ENCODE measurements around the gene DDIT3.
"Not testable (repeated sequence)": the region's sequence is repeated elsewhere in the genome, so short reads cannot be mapped to it uniquely, and the experiment has no call there.

Gene DDIT3

DNA sequence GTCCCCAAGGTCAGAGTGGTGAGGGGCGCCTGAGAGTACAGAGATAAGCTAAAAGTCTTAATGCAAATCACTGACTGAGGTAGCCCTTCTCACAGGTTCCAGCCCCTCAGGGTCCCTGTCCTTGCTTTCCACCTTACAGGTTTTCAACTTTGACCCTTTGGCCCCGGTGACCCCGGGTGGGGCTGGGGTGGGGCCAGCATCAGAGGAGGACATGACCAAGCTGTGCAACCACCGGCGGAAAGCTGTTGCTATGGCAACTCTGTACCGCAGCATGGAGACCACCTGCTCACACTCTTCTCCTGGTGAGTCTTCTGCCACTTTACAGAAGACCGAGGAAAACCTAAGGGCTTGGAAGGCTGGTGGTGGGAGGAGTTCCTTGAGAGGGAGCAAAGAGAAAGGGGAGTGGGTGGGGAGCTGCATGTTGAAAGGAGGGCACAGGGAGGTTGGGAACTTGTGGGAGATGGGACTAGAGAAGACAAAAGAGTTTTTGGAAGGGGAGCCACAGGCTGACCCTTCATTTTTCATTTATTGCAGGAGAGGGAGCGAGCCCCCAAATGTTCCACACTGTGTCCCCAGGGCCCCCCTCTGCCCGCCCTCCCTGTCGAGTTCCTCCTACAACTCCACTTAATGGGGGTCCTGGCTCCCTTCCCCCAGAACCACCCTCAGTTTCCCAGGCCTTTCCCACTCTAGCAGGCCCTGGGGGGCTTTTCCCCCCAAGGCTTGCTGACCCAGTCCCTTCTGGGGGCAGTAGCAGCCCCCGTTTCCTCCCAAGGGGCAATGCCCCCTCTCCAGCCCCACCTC is 4.7 kb upstream of the DDIT3 start:
- DNase-seq = no peak

- DNase-seq = no peak
These were observed 3.6 kb upstream of the DDIT3 start for GRCh38 chr12:57523706-57524614.

DNA sequence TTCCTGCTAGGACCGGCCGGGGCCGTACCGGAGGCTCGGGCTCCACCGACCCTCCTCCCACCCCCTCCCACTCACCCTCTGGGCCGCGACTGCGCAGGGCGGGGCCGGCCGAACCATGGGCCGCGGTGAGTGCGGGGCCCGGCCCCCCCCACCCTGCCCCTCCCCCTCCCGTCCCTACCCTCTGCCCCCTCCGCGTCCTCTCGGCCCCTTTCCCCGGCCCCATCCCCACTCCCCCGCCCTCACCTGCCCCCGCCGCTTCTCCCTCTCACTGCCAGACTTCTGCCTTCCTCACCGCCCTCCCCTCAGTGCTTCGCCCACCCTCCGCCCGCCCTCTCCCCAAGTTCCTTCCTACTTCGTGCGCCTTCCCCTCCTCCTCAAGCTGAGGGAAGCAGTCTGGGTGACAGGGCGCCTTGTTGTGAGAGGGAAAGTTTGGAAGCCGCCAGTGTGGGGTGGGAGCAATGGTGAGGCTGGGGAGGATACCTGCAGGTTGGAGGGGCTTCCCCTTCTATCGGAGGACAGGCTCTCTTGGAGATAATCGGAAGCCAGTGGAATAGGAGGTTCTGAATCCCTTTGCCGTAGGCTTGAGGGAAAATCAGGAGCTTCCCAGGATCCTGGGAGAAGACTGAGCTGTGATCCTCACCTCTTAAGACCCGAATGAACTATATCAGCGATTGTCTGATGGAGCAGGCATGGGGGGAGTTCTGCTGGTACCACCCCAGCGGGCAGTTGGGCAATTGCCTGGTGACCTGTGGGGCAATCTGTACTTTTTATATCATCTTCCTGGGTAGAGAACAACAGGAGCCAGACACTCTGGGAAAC is 2.8 kb upstream of the DDIT3 start:
- DNase-seq = peak; percentile 85

DNA sequence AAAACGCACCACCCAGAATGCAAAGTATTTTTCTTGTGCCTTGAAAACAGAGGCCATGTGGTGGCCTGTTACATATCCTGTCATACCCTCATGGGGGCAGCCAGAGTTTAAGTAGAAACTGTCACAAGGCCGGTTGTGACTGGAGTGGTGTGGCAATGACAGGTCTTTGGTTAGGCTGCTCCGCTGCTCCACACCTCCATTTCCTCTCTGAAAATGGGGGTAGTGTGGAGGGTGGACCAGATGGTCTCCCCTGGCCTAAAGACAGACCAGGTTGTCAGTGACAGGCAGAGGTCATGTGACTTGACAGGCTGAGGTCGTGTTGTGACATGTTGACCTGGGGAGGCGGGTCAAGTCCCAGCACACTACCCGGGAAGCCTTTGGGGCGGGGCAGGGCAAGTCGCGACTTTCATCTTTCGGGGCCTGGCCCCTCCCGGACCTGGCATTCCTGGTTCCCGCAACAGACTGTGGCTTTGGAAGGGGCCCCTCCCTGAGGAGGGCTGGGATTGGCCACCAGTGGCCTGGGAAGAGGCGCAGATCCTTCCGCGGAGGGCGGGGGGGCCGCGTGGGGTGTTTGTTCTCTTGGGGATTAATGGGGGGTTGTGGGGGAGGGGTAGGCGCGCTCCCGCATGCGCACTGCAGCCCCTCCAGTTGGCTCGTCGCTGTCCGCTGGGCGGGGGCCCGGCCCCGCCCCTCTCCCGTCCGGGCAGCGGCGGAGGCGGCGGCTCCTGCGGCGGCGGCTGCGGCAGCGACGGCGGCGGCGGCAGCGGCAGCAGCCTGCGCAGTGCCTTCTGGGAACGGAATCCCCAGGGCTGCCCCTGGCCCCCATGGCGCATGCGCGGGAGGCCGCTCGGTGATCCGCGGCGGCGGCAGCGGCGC is 1.9 kb upstream of the DDIT3 start, which contains the start of gene MBD6:
Gene MBD6, plus strand, starts transcription at position 814 of the 876 bp plus-strand sequence. CDS start 1,480 bp downstream, outside the sequence.
- peak; percentile 92 for DNase-seq

GRCh38 chr12:57521525-57522010 is 1.3 kb upstream of the DDIT3 start:
- DNase-seq = peak; percentile 68

- peak; percentile 70 for DNase-seq
These were observed 590 bp downstream of the DDIT3 start for GRCh38 chr12:57519796-57520052.

- peak; percentile 51 for DNase-seq
These were observed 1.2 kb downstream of the DDIT3 start for GRCh38 chr12:57518920-57519795.

- no peak for DNase-seq
These were observed 2.0 kb downstream of the DDIT3 start for GRCh38 chr12:57518176-57518919.

GRCh38 chr12:57517718-57518117 is 2.6 kb downstream of the DDIT3 start:
- DNase-seq = not testable (repeated sequence)

DNA sequence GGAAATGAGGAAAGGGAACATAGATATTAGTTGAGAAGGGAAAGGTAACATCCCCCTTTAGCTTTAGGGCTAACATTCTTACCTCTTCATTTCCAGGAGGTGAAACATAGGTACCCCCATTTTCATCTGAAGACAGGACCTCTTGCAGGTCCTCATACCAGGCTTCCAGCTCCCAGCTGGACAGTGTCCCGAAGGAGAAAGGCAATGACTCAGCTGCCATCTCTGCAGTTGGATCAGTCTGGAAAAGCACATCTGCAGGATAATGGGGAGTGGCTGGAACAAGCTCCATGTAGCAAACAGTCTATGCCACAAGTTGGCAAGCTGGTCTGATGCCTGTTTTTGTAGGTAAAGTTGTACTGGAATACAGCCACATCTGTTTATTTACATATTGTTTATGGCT is 3.1 kb downstream of the DDIT3 start:
- no peak for DNase-seq

DNA sequence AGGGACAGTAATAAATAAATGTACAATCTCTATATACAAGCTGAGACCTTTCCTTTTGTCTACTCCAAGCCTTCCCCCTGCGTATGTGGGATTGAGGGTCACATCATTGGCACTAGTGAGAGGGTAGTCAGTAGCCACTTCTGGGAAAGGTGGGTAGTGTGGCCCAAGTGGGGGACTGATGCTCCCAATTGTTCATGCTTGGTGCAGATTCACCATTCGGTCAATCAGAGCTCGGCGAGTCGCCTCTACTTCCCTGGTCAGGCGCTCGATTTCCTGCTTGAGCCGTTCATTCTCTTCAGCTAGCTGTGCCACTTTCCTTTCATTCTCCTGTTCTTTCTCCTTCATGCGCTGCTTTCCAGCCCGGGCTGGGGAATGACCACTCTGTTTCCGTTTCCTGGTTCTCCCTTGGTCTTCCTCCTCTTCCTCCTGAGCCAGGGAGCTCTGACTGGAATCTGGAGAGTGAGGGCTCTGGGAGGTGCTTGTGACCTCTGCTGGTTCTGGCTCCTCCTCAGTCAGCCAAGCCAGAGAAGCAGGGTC is 3.6 kb downstream of the DDIT3 start:
- no peak for DNase-seq

DNA sequence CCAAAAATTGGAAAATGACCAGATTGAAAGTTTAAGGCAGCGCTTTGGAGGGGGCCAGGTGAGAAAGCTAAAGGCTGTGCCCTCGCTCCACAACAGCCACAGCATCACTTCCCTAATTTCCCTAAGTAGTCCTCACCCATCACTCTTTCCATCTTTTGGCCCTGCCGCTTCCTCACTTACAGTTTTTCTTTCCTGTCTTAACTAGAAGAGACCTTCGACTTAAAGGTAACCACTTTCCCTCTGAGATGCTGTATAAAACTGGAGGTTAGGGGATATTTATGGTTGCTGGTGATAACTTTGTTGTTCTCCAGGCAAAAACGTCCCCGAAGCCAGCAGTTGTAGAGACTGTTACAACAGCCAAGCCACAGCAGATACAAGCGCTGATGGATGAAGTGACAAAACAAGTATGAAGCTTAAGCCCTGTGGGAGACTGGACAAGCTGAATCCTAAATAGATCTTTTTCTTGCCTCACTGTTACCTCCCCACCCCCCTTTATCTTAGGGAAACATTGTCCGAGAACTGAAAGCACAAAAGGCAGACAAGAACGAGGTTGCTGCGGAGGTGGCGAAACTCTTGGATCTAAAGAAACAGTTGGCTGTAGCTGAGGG is 4.3 kb downstream of the DDIT3 start:
- DNase-seq = no peak

GRCh38 chr12:57515408-57515933 is 4.8 kb downstream of the DDIT3 start:
- DNase-seq = no peak

DNA sequence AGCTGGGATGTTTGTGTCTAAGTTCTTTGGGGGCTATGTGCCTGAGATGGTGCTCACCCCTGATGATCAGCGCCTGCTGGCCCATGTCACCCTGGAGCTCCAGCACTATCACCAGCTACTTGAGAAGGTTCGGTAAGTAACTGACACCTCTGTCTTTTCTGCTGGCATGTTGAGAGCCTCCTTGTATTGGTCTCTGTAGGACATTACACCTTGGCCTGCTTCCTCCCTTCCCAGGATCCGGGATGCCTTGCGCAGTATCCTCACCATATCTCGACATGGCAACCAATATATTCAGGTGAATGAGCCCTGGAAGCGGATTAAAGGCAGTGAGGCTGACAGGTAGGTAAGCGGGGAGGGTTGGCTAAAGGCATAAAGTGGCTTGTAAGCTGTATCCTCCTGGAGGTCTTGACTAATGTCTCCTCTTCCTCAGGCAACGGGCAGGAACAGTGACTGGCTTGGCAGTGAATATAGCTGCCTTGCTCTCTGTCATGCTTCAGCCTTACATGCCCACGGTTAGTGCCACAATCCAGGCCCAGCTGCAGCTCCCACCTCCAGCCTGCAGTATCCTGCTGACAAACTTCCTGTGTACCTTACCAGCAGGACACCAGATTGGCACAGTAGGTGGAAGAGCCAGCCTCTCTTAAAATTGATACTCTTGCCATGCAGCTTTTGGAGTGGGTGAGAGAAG is 5.5 kb downstream of the DDIT3 start:
- DNase-seq = no peak

GRCh38 chr12:57514246-57514645 is 6.1 kb downstream of the DDIT3 start:
- DNase-seq = not testable (repeated sequence)

DNA sequence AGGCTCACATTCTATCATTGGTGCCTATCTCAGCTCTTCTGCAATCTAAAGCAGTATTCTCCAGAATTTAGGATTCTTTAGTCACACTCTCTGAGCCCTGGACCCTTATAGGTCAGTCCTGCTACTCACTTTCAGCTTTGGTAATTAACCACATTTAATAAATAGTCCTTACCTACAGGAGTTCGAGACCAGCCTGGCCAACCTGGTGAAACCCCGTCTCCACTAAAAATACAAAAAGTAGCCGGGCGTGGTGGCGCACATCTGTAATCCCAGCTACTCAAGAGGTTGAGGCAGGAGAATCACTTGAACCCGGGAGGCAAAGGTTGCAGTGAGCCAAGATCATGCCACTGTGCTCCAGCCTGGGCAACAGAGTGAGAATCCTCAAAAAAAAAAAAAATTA is 6.6 kb downstream of the DDIT3 start:
- not testable (repeated sequence) for DNase-seq

DNA sequence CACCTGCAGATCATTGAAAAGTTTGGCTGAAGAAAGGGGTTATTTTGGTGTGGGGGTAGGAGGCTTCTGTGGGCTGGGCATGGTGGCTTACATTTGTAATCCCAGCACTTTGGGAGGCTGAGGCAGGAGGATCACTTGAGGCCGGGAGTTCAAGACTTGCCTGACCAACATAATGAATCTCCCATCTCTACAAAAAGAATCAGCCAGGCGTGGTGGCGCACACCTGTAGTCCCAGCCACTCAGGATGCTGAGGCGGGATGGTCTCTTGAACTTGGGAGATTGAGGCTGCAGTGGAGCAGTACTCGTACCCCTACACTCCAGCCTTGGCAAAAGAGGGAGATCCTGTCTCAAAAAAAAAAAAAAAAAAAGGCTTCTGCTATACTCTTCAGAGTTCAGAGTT is 7.0 kb downstream of the DDIT3 start:
- DNase-seq = no peak

DNA sequence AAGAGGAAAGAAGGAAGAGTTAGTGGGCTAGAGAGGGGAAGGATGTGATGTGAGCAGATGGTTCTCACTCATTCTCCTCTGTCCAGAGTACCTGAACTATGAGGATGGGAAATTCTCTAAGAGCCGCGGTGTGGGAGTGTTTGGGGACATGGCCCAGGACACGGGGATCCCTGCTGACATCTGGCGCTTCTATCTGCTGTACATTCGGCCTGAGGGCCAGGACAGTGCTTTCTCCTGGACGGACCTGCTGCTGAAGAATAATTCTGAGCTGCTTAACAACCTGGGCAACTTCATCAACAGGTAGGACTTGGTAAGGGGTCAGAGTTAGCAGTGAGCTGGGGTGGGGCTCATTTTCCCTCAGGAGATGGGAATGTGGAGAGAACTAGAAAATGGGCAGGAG is 7.6 kb downstream of the DDIT3 start:
- no peak for DNase-seq
